Activated naive CD4-positive, alpha-beta T cell (primary cell): ENCODE measurements around the gene NEUROD2.
A peak's percentile ranks its signal among the peaks of the same experiment; 100 is the strongest.

Experiments
- DNase-seq, 4 experiments: peaks; one replicate each; lab custom pipeline; 2025; lab: John Stamatoyannopoulos, UW

The NEUROD2 gene

GRCh38 chr17:39580082-39580468 lies 27.6 kb downstream of the NEUROD2 start:
- no peak for DNase-seq

- no peak for DNase-seq
Measured at GRCh38 chr17:39579318-39580081, 28.2 kb downstream of the NEUROD2 start.

DNA sequence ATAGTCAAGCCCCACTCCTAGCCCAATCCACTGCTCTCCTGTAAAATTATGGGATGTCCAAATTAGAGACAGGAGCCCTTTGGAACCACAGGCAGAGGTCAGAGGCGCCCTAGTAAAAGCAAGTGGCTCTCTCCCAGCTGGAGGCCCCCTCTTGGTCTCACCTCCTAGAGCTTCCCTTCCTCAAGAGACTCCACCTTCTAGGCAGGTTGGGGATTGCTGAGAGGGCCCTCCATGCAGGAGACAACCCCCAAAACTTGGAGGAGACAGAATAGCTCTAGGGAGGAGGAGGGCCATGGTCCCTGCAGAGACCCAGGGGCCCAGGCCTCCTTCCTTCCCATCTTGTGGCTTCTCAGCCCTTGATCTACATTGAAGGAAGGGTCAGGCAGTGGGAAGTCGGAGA lies 29.4 kb downstream of the NEUROD2 start:
- DNase-seq, result no peak

DNA sequence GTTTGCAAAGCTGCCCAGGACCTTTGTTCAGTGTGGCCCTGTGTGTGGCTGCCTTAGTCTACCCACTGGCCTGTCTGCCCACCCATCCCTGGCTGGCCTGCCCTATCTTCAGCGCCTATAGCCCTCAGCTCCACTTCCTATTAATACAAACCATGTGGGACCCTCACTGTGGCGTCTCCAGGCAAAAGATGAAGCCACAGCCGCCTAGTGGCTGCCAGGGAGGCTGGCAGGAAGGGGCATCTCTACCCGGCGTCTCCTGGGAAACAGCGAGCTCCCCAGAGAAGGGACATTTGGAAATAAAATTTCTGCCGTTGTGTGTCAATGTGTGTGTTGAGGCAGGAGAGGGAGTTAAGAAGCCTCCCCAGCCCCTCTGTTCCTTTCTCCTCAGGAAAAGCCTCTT lies 31.5 kb downstream of the NEUROD2 start:
- no peak for DNase-seq

- peak in 1 of 4 experiments; percentile 9 for DNase-seq
Measured at GRCh38 chr17:39573447-39574298, 34.0 kb downstream of the NEUROD2 start.

DNA sequence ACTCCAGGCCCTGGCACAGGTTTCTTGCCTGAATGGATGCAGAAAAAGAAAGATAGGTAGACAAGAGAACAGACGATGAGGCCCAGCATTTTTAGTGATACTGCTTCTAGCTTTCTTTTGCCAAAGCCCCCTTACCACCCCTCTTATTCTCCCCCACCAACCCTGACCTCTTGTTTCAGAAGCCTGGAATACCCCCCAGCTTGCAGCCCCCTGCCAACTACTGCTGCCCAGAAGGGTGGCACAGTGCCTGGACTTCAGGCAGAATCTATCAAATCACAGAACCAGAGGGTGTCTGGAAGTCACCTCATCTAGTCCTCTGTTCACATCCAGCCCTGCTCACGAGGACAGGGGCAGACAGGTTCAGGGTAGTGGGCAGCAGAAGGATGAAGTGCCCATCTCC lies 35.6 kb downstream of the NEUROD2 start:
- DNase-seq, result no peak

GRCh38 chr17:39569126-39569525 lies 38.6 kb downstream of the NEUROD2 start:
- no peak for DNase-seq

GRCh38 chr17:39568702-39569101 lies 39.0 kb downstream of the NEUROD2 start:
- no peak for DNase-seq

DNA sequence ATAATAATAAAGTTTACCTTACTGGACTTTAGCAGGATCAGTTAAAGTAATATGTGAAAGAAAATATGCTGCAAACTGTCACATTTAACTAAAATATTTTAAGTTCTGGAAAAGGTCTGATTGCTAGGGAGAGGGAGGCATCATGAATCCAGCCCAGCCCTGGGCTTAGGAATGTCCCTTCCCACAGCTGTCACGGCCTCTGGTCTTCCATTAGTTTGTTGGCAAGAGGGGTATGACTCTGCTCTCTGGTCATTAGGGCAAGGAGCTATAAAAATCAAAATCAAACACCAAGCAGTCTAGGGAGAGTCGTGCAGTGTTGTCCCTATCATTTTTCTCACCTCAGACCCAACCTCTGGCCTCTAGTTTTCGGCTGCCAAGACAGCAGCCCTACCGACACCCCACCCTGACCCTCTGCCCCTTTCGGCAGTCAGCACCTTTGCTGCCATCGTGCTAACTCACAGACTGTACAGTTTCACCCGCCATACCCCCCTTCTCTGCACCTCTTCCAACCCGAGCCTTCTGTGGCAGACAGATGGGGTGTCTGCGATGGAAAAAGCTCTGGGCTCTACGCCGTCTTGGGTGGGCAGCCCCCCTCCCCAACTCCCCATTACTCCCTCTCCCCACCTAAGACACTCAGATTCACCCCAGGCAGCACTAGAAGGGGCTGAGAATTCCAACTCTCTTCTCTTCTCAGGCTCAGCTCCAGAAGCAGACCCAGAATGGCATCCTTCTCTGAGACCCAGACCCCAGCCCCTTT lies 41.4 kb downstream of the NEUROD2 start:
- DNase-seq, result no peak

GRCh38 chr17:39564211-39564848 lies 43.4 kb downstream of the NEUROD2 start:
- no peak for DNase-seq

- DNase-seq, result no peak
Measured at GRCh38 chr17:39563476-39563875, 44.2 kb downstream of the NEUROD2 start.

GRCh38 chr17:39562976-39563375 lies 44.7 kb downstream of the NEUROD2 start:
- DNase-seq, result no peak

GRCh38 chr17:39562395-39562794 lies 45.3 kb downstream of the NEUROD2 start:
- DNase-seq, result no peak

- DNase-seq, result no peak
Measured at GRCh38 chr17:39556423-39556822, 51.3 kb downstream of the NEUROD2 start.

- no peak for DNase-seq
Measured at GRCh38 chr17:39555368-39555767, 52.4 kb downstream of the NEUROD2 start.
